Body of pancreas (tissue), 4 donors: ENCODE measurements around the gene AKAP5. TPM values are rescaled to one million over a fixed set of nuclear protein-coding genes. Genes with fewer than 3 reads are reported as not detected.

ENCODE experiments used
- ATAC-seq: fragments of 150-250 bp; one replicate; pipeline ENCODE4 v1.9.1; 2016
- DNase-seq, 4 donors: peaks; one replicate each; pipeline ENCODE4 v3.0.0-alpha.2; 2019
- H3K27ac ChIP-seq, 4 donors: fragments of 200-600 bp; sonication (generic); 1 replicate in 3 of 4; 2 replicates in 1 of 4; pipeline versions ENCODE4 v1.5.1 to v1.6.1; 2016 to 2019; ENCODE audit warnings: mild to moderate bottlenecking in 1 of 4, mixed read lengths in 1 of 4, moderate library complexity in 1 of 4
- H3K27me3 ChIP-seq, 2 donors: fragments of 200-600 bp; sonication (generic); one replicate each; pipeline ENCODE4 v1.6.0; 2016; ENCODE audit warnings: mild to moderate bottlenecking in 1 of 2
- H3K36me3 ChIP-seq, 2 donors: fragments of 200-600 bp; sonication (generic); replicated peaks in 1 of 2; 2 replicates each; pipeline ENCODE4 v1.5.1; 2016; ENCODE audit warnings: low read depth in 2 of 2; ENCODE audit not compliant: insufficient read depth in 1 of 2
- H3K4me1 ChIP-seq: fragments of 200-600 bp; sonication (generic); one replicate; pipeline ENCODE4 v1.6.0; 2016
- H3K4me3 ChIP-seq, 2 donors: fragments of 200-600 bp; sonication (generic); 1 replicate in 1 of 2; 2 replicates in 1 of 2; pipeline ENCODE4 v1.5.1; 2016 to 2019
- H3K9me3 ChIP-seq, 3 donors: fragments of 200-600 bp; sonication (generic); 1 replicate in 2 of 3; 2 replicates in 1 of 3; pipeline ENCODE4 v1.5.1; 2016
- CTCF ChIP-seq, 7 experiments: fragments of 450-650 bp in 4 of 7; fragments of 200-600 bp in 3 of 7; sonication (generic) in 3 of 7; IDR thresholded peaks; one replicate each; pipeline ENCODE4 v1.5.1; 2016 to 2019; ENCODE audit warnings: antibody characterized with exemption in 7 of 7
- POLR2A ChIP-seq, 3 donors: fragments of 450-650 bp; IDR thresholded peaks; one replicate each; pipeline ENCODE4 v1.6.1; 2016; ENCODE audit warnings: antibody characterized with exemption in 3 of 3, mild to moderate bottlenecking in 2 of 3
- WGBS, 2 donors: methylation state at CpG; one replicate each; pipeline ENCODE4 v1.1.5; 2017; 5-methylcytosine and 5-hydroxymethylcytosine counted together
- intact Hi-C: fragments of 100-400 bp; cut with DNase I; formaldehyde crosslinking; loops from one replicate; pipeline ENCODE4 v1.15.1; 2023
- total RNA-seq, 2 donors: library from RNA; depleted of rRNA; stranded (reverse); fragments of >200 nt; gene quantifications; one replicate each; pipeline ENCODE4 v1.1.0, GENCODE V29; 2016

AKAP5 gene
- total RNA-seq, 2 donors from 2014 or later: under 0.01 TPM; not detected in 1

DNA sequence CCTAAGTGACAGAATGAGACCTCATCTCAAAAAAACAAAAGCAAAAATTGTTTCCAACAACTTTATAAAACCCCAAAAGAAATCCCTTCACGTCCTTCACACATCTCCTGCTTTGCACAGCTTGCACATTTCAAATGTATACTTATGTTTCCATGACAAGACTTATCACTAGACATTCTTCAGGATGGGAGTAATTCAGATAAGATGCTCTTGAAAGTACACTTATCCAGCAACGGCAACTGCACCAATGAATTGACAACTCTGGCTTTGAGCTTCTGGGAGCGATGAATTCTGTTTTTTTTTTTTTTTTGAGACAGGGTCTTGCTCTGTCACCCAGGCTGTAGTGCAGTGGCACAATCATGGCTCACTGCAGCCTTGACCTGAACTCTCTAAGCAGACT lies 30.8 kb upstream of the AKAP5 start:
- no peaks in the 10 kb centered on the region for H3K9me3 ChIP-seq
- intact Hi-C loops: no loop called here
- no peak for DNase-seq
- peaks cover 5% of the 10 kb centered on the region for H3K4me1 ChIP-seq
- no peak for ATAC-seq
- WGBS, 2 donors: 83 to 85% methylated on average over 3 of the region's 3 CpGs
- no peak overlapping the region for H3K4me3 ChIP-seq
- no peak for TF ChIP-seq CTCF (IDR thresholded peaks at IDR 0.05)
- no peak for TF ChIP-seq POLR2A (IDR thresholded peaks at IDR 0.05)
- peaks cover 0 to 12% of the 10 kb centered on the region in 2 donors for H3K36me3 ChIP-seq
- no peak overlapping the region for H3K27ac ChIP-seq
- no peaks in the 10 kb centered on the region for H3K27me3 ChIP-seq

- peak overlapping the region; percentile 34 to 76 (median 58) for H3K27ac ChIP-seq
- DNase-seq (peak in 1 of 4 donors; percentile 14), ATAC-seq (peak; percentile 90)
- no peaks in the 10 kb centered on the region for H3K9me3 ChIP-seq
- peaks cover 0 to 26% of the 10 kb centered on the region in 2 donors for H3K36me3 ChIP-seq
- H3K4me3 ChIP-seq: no peak overlapping the region
- no peaks in the 10 kb centered on the region for H3K27me3 ChIP-seq
- intact Hi-C loops: no loop called here
- 59 to 65% methylated on average over 3 of the region's 3 CpGs for WGBS, 2 donors
- TF ChIP-seq CTCF (IDR thresholded peaks at IDR 0.05) (no peak), POLR2A (IDR thresholded peaks at IDR 0.05) (no peak)
- H3K4me1 ChIP-seq: peaks cover 5% of the 10 kb centered on the region
Measured at GRCh38 chr14:64438181-64438841, 27.0 kb upstream of the AKAP5 start.

GRCh38 chr14:64439141-64439540 lies 26.2 kb upstream of the AKAP5 start:
- H3K36me3 ChIP-seq: peaks cover 0 to 26% of the 10 kb centered on the region in 2 donors
- 94% methylated on average over 6 of the region's 6 CpGs for WGBS, 2 donors

DNA sequence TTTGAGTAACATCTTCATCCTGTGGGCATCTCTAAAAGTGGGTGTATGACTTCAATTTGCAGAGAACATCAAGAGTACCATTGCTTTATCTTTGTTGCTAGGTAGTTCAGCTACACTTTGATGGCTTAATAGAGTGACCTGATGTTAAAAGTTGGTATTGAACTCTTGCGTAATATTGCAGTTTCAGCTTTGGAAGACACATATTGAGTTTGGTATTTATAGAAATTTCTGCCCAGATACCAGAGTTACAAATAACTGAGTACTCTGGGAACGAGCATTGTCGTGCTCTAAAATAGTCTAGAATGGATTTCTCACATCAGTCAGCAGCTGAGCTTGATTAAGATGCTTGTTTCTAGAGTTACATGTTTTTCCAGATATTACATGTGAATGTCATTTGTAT lies 24.8 kb upstream of the AKAP5 start:
- Histone ChIP-seq H3K4me1 (peaks cover 5% of the 10 kb centered on the region), H3K4me3 (no peak overlapping the region), H3K36me3 (peaks cover 0 to 28% of the 10 kb centered on the region in 2 donors), H3K27me3 (no peaks in the 10 kb centered on the region), H3K9me3 (no peaks in the 10 kb centered on the region), H3K27ac (no peak overlapping the region)
- 91 to 96% methylated on average over 3 of the region's 3 CpGs for WGBS, 2 donors
- no peak for DNase-seq
- intact Hi-C loops: no loop called here
- no peak for TF ChIP-seq POLR2A (IDR thresholded peaks at IDR 0.05)
- TF ChIP-seq CTCF (IDR thresholded peaks at IDR 0.05): no peak
- no peak for ATAC-seq

More at GRCh38 chr14:64439141-64439540, 26.2 kb upstream of the AKAP5 start:
- peaks cover 5% of the 10 kb centered on the region for H3K4me1 ChIP-seq
- TF ChIP-seq CTCF (IDR thresholded peaks at IDR 0.05) (no peak), POLR2A (IDR thresholded peaks at IDR 0.05) (no peak)
- H3K9me3 ChIP-seq: no peaks in the 10 kb centered on the region
- peak overlapping the region in 3 of 4 donors; percentile 50 to 76 (median 65) for H3K27ac ChIP-seq
- H3K27me3 ChIP-seq: no peaks in the 10 kb centered on the region
- ATAC-seq (no peak), DNase-seq (no peak)
- intact Hi-C loops: no loop called here
- H3K4me3 ChIP-seq: no peak overlapping the region
